Hindlimb muscle (tissue), 1 donor: ENCODE data around the gene HCK. TPM values are rescaled to one million over a fixed set of nuclear protein-coding genes. Genes with fewer than 3 reads are reported as not detected.

Experiments
- DNase-seq: peaks from one replicate; pipeline ENCODE4 v3.0.0-alpha.2; 2013
- polyA plus RNA-seq: library from polyadenylated mRNA; unstranded; fragments of 120-200 nt; gene quantifications from one replicate; pipeline ENCODE4 v1.2.1, GENCODE V29; 2013; ENCODE audit not compliant: insufficient read length

HCK gene
- polyA plus RNA-seq, 1 donor, result 5.0 TPM

DNA sequence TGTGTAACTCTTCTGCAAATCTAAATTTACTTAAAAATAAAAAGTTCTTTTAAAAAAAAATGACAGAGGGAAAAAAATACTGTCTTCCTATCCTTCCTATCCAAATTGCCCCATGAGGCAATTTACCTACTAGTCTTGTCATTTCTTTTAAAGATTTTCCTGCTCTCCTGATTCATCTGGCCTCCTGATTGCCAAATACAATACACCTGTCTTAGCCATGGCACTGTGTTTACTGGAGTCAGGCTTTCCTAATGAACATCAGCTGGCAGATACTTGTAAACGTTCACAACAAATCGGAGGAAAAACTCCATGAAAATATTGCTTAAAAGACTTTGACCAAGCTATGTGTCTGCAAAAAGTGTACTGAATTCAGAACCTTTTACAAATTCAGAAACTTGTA lies 78.9 kb downstream of the HCK start:
- DNase-seq, result no peak

DNA sequence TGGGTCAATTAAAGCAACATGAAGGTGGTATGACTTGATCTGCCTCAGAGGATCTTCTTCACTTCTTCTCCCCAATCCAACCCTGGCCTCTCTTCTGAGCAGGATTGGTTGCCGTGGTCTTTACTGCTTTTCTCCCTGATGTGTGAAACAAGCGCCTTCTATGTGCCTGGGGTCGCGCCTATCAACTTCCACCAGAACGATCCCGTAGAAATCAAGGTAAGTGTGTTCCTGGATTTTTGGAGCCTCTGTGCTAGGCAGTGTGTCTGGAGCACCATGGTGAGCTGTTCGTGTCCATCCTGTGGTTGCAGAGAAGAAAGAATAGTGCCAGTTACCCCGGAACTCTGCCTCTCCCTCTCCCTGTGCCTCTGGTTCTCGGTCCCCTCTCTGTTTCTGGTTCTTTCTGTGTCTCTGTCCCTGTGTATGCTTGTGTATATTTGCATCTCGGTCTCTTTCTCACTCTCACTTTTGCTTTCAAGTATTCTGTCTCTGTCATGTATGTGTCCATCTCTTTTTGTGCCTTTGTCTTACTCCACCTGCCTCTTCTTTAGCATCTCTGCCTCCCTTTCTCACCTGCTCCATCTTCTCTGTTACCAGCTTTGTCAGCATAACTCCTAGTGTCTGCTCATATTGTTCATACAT lies 81.0 kb downstream of the HCK start:
- no peak for DNase-seq

DNA sequence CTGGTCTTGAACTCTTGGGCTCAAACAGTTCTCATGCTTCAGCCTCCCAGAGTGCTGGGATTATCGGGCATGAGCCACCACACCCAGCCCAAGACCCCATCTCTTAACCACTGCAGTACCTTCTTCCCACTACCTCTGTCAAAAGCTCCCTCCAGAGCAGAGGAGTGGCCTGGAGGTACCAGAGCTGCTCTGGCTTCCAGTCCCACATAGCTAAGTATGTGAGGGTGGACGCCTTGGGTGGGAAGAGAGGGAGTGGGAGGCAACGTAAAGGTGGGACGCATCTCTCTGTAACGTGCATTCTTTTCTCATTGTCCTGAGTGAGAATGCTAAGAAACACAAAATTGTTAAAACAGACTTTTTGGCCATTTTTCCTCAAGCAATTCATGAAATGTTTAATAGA lies 82.0 kb downstream of the HCK start:
- no peak for DNase-seq

DNA sequence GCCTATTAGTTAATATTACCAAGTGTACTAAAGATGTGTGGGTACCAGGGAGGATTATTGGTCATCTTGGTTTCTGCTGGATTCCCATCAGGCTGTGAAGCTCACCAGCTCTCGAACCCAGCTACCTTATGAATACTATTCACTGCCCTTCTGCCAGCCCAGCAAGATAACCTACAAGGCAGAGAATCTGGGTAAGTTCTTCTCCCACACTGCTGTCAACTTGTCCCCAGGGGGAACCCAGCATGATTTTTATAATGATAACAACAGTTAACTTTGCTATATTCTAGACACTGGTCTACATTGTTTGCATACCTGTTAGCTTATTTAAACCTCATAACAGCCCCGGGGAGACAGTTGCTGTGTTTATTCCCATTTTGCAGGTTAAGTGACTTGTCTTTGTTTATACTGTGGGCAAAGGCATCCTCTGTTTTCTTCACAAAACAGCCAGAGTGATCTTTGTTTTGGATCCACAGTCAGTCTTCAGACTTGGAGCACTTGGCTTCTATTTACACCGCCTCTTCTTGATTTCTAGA lies 84.0 kb downstream of the HCK start:
- DNase-seq, result no peak

DNA sequence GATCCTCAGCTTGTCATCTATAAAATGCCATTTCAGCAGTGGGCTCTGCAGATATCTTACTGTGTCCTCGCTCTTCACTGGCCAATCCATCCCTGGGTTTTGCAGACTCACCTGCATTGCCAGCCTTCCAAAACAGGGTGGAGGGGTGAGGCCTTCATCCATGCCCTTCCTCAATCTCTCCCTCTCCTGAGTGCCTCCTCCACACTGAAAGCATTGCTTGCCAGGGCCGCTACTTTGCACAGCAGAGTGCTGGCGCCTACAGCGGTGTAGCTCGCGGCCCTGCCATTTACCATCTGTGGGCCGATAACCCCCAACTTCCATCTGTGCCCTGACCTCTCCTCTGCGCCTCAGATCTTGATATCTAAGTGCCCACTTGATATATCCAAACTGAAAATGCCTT lies 86.9 kb downstream of the HCK start:
- no peak for DNase-seq

DNA sequence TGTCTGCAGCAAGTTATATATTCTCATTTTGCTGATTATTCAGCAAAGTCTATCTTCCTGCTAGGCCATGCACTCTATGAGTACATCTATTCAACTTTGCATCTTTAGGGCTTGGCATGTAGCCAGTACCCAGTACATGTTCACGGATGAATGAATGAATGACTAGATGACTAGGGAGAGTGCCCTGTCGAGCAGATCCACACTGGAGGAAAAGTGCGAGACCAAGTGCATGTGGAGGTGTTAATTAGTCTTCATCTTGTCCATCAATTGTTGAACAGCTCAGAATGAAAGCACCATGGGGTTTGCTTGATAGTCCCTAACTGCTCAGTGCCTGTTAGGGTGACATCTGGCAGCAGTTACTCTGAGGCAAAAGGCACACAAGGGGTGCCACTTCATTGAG lies 87.9 kb downstream of the HCK start:
- no peak for DNase-seq

DNA sequence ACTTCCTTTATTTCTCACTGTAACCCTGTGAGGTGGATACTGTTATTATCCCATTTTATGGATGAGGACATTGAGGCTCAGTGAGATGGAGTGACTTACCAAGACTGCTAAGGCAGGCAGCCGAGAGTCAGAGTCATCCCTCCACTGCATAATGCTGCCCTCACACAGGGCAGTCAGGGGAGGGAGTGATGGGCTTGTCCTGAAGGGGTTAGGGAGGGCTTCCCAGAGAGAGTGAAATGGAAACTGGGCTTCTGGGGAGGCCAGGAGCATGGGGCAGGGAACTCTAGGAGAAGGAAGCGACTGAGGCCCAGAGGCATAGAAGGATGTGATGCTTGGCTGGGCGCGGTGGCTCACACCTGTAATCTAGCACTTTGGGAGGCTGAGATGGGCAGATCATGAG lies 88.6 kb downstream of the HCK start:
- DNase-seq, result no peak

DNA sequence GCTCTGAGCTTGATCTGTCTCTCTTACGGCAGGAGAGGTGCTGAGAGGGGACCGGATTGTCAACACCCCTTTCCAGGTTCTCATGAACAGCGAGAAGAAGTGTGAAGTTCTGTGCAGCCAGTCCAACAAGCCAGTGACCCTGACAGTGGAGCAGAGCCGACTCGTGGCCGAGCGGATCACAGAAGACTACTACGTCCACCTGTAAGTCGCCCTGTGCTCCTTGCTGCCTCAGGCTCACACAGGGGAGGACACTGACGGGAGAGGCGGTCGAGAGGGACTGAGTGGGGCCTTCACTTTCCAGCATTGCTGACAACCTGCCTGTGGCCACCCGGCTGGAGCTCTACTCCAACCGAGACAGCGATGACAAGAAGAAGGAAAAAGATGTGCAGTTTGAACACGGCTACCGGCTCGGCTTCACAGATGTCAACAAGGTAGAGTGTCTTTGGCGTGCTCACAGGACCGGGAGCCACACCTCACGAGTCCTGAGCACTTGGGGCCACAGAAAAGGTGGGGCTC lies 89.5 kb downstream of the HCK start:
- no peak for DNase-seq

DNA sequence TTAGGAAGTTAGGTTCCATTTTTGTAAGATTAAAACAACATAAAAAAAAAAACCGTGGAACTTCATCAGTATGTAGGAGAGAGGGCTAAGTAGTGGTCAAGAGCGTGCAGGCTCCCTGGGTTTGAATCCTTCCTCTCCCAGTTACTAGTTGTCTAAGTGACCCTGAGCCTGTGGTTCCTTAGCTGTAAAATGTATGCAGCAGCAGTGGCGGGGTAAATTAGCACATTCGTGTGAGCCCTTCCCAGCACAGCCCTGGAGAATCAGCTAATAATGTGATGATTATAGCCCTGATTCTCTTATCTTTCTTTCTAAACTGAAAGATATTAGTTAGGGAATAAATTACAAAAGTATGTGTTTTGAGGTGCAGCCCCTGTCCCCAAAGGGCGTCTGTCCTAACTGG lies 90.0 kb downstream of the HCK start:
- DNase-seq, result no peak

DNA sequence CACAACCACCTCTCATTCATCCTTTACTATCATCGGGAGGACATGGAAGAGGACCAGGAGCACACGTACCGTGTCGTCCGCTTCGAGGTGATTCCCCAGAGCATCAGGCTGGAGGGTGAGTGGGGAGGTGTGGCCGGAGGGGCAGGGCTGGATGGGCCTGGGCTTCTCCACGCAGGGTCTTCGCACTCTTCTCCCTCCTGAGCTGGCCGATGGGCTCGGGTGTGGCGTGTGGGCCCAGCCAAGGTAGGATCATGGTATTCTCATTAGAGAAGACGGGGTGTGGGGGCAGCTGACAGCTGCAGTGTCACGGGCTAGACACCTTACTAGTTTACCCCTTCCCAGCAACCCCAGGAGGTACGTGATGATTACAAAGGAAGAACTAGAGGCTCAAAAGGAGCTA lies 90.9 kb downstream of the HCK start:
- DNase-seq, result no peak

DNA sequence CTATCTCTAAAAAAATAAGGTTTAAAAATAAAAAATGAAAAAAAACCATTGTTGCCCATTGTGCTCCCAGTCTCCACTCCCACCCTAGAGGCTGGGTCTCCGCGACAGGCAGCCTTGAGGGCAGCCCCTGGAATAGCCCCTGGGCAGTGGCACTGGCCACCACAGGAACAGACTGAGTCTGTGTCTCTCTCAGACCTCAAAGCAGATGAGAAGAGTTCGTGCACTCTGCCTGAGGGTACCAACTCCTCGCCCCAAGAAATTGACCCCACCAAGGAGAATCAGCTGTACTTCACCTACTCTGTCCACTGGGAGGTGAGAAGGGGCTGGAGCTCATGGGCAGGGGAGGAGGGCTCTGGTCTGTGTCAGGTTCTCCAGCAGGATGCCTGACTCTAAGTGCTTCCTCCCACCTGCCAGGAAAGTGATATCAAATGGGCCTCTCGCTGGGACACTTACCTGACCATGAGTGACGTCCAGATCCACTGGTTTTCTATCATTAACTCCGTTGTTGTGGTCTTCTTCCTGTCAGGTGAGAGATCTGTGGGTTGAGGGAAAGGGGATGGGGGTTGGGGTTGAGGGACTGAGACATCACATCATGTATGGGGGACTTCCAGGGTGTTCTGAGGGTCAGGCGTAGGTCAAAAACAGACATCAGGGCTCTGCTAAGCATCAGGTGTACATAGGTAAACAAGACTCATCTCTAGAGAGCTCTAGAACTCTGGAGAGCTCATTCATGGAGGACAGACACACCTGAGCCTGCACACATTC lies 93.0 kb downstream of the HCK start:
- DNase-seq, result no peak

DNA sequence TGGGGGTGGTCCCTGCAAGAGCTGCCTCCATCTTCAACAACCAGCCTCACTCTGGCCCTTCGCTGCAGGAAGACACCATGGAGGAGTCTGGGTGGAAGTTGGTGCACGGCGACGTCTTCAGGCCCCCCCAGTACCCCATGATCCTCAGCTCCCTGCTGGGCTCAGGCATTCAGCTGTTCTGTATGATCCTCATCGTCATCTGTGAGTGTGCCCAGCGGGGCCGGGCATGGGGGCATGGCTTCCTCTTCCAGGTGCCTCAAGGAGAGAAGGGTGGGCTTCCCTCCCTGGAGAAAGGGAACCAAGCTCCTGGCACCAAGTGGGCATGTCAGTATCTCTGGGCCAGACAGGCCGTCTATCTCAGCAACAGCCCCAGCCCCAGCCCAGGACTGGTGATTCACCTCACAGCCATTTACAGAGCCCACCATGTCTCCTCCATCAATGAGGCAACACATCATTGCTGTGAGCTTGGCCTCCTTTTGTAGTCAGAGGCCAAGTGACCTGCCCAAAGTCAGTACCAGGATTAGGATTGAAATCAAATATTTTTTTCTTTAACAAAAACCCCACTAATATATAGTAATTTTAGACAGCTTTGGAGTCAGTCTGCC lies 97.6 kb downstream of the HCK start:
- no peak for DNase-seq

DNA sequence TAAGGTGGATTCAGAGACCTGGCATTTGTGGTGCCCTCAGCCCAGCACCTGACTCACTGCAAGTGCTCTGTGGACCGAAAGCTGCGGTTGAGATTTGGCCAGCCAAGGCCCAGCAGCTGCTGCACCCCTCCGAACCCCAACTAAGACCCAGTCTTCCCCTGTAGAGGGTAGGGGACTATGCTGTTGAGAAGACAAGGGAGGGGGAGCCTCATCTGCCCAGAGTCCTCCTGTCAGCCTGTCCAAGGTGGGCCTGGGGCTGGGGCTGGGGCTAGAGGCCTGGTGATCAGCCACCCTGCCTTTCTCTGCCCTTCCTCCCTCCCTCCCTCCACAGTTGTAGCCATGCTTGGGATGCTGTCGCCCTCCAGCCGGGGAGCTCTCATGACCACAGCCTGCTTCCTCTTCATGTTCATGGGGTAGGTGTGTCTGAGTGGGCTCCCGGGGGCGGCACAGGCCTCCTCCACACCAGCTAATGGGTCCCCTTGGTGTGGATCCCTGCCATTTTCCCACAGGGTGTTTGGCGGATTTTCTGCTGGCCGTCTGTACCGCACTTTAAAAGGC lies 98.3 kb downstream of the HCK start:
- no peak for DNase-seq

Other genes starting within 250 kb of the HCK start
- 54.0 TPM for gene MYLK2, start 232.9 kb upstream of the HCK start, polyA plus RNA-seq
- 4.5 TPM for gene FOXS1, start 206.6 kb upstream of the HCK start, polyA plus RNA-seq
- 3.0 TPM for gene DUSP15, start 181.7 kb upstream of the HCK start, polyA plus RNA-seq
- 0.25 TPM for gene TTLL9, start 181.6 kb upstream of the HCK start, polyA plus RNA-seq
- gene PDRG1, start 100.2 kb upstream of the HCK start, polyA plus RNA-seq, result 19.2 TPM
- 0.05 TPM for gene XKR7, start 84.1 kb upstream of the HCK start, polyA plus RNA-seq
- 6.8 TPM for gene CCM2L, start 41.8 kb upstream of the HCK start, polyA plus RNA-seq
- gene TM9SF4, start 57.5 kb downstream of the HCK start, polyA plus RNA-seq, result 42.4 TPM
- 11.5 TPM for gene PLAGL2, start 155.5 kb downstream of the HCK start, polyA plus RNA-seq
- gene POFUT1, start 155.6 kb downstream of the HCK start, polyA plus RNA-seq, result 30.0 TPM
- 11.0 TPM for gene KIF3B, start 225.4 kb downstream of the HCK start, polyA plus RNA-seq